WTC11 (cell line): Measurements from ENCODE around the gene CAP1. TPM values are rescaled to one million over a fixed set of nuclear protein-coding genes. Genes with fewer than 3 reads are reported as not detected.

Source experiments
- ATAC-seq: fragments of 200-7000 bp; cut with Tn5 transposase; 2 replicates; pipeline ENCODE4 v1.10.0; 2021; ENCODE audit warnings: mild to moderate bottlenecking, moderate library complexity
- CTCF ChIA-PET: fragments of 300-600 bp; sonication (Branson Sonifier 250); formaldehyde crosslinking; loops from one replicate; lab custom pipeline; 2021; ENCODE audit warnings: antibody characterized with exemption; lab: Charles Lee
- POLR2A ChIA-PET: fragments of 350-600 bp; sonication (Branson Sonifier 250); formaldehyde crosslinking; loops from one replicate; lab custom pipeline; 2021; ENCODE audit warnings: antibody characterized with exemption; lab: Charles Lee
- DNase-seq: peaks from one replicate; pipeline ENCODE4 v3.0.0; 2021; ENCODE audit warnings: low spot score
- H3K27ac Mint-ChIP-seq: 2 replicates; pipeline ENCODE4 v1.8.0; 2021; ENCODE audit warnings: mixed read lengths
- H3K27me3 Mint-ChIP-seq: 2 replicates; pipeline ENCODE4 v1.8.0; 2021; ENCODE audit warnings: low read depth, mild to moderate bottlenecking, moderate library complexity, mixed read lengths
- H3K36me3 Mint-ChIP-seq: 2 replicates; pipeline ENCODE4 v1.8.0; 2021; ENCODE audit warnings: mixed read lengths
- H3K4me1 Mint-ChIP-seq: 2 replicates; pipeline ENCODE4 v1.8.0; 2022; ENCODE audit warnings: mixed read lengths
- H3K4me3 Mint-ChIP-seq: 2 replicates; pipeline ENCODE4 v1.8.0; 2021; ENCODE audit warnings: mild to moderate bottlenecking, moderate library complexity, mixed read lengths
- H3K9me3 Mint-ChIP-seq: 2 replicates; pipeline ENCODE4 v1.8.0; 2021; ENCODE audit warnings: mixed read lengths
- ATF1 ChIP-seq: sonication (generic); formaldehyde crosslinking; IDR thresholded peaks from 2 replicates; pipeline ENCODE4 v1.8.1; 2023; ENCODE audit warnings: mild to moderate bottlenecking, moderate library complexity, missing genetic modification reagents
- CBFB ChIP-seq: sonication (generic); formaldehyde crosslinking; IDR thresholded peaks from 2 replicates; pipeline ENCODE4 v1.8.1; 2022; ENCODE audit warnings: mild to moderate bottlenecking, low read depth, missing genetic modification reagents
- CTCF ChIP-seq: fragments of 200-600 bp; IDR thresholded peaks from 2 replicates; pipeline ENCODE4 v1.8.0; 2022; ENCODE audit warnings: antibody characterized with exemption
- E2F1 ChIP-seq: sonication (generic); formaldehyde crosslinking; IDR thresholded peaks from 2 replicates; pipeline ENCODE4 v1.8.0; 2022; ENCODE audit warnings: mild to moderate bottlenecking, missing genetic modification reagents
- ERG ChIP-seq: fragments of 250-450 bp; sonication (Bioruptor Pico); IDR thresholded peaks from 2 replicates; pipeline ENCODE4 v1.8.0; 2021; ENCODE audit warnings: mild to moderate bottlenecking
- FOXJ3 ChIP-seq: sonication (generic); formaldehyde crosslinking; IDR thresholded peaks from 2 replicates; pipeline ENCODE4 v1.9.0; 2021; ENCODE audit warnings: missing genetic modification reagents, mild to moderate bottlenecking, borderline replicate concordance
- FOXP4 ChIP-seq: sonication (generic); formaldehyde crosslinking; IDR thresholded peaks from 2 replicates; pipeline ENCODE4 v1.8.0; 2022; ENCODE audit warnings: mild to moderate bottlenecking, missing genetic modification reagents
- KAT7 ChIP-seq: sonication (generic); formaldehyde crosslinking; IDR thresholded peaks from 2 replicates; pipeline ENCODE4 v1.8.1; 2023; ENCODE audit warnings: missing genetic modification reagents, mild to moderate bottlenecking, borderline replicate concordance
- MXD4 ChIP-seq: fragments of 250-450 bp; sonication (Bioruptor Pico); IDR thresholded peaks from 2 replicates; pipeline ENCODE4 v1.8.0; 2021; ENCODE audit warnings: mild to moderate bottlenecking, moderate library complexity, borderline replicate concordance
- NR2C2 ChIP-seq: sonication (generic); formaldehyde crosslinking; IDR thresholded peaks from 2 replicates; pipeline ENCODE4 v1.8.0; 2022; ENCODE audit warnings: mild to moderate bottlenecking, missing genetic modification reagents
- OVOL2 ChIP-seq: fragments of 250-450 bp; sonication (Bioruptor Pico); IDR thresholded peaks from 2 replicates; pipeline ENCODE4 v1.9.0; 2021; ENCODE audit warnings: mild to moderate bottlenecking, borderline replicate concordance
- PRRX2 ChIP-seq: fragments of 250-450 bp; sonication (Bioruptor Pico); IDR thresholded peaks from 2 replicates; pipeline ENCODE4 v1.8.0; 2021; ENCODE audit warnings: mild to moderate bottlenecking
- RORB ChIP-seq: fragments of 250-450 bp; sonication (Bioruptor Pico); IDR thresholded peaks from 2 replicates; pipeline ENCODE4 v1.9.0; 2021; ENCODE audit warnings: mild to moderate bottlenecking
- SMAD3 ChIP-seq: sonication (generic); formaldehyde crosslinking; IDR thresholded peaks from 2 replicates; pipeline ENCODE4 v1.8.0; 2022; ENCODE audit warnings: missing genetic modification reagents, mild to moderate bottlenecking, borderline replicate concordance
- SOX15 ChIP-seq: fragments of 250-450 bp; sonication (Bioruptor Pico); IDR thresholded peaks from 2 replicates; pipeline ENCODE4 v1.9.0; 2021; ENCODE audit warnings: mild to moderate bottlenecking
- STAT6 ChIP-seq: sonication (generic); formaldehyde crosslinking; conservative IDR thresholded peaks from 2 replicates; pipeline ENCODE4 v1.8.1; 2023; ENCODE audit warnings: mild to moderate bottlenecking, low read depth, missing genetic modification reagents, moderate library complexity
- TEAD1 ChIP-seq: sonication (generic); formaldehyde crosslinking; IDR thresholded peaks from 2 replicates; pipeline ENCODE4 v1.8.0; 2022; ENCODE audit warnings: mild to moderate bottlenecking, missing genetic modification reagents
- ZBTB21 ChIP-seq: sonication (generic); formaldehyde crosslinking; IDR thresholded peaks from 2 replicates; pipeline ENCODE4 v1.8.1; 2023; ENCODE audit warnings: mild to moderate bottlenecking, missing genetic modification reagents, borderline replicate concordance
- ZNF219 ChIP-seq: sonication (generic); formaldehyde crosslinking; IDR thresholded peaks from 2 replicates; pipeline ENCODE4 v1.8.0; 2023; ENCODE audit warnings: missing genetic modification reagents, mild to moderate bottlenecking, borderline replicate concordance
- ZNF281 ChIP-seq: sonication (generic); formaldehyde crosslinking; IDR thresholded peaks from 2 replicates; pipeline ENCODE4 v1.8.0; 2023; ENCODE audit warnings: mild to moderate bottlenecking, missing genetic modification reagents
- total RNA-seq: library from RNA; stranded (reverse); gene quantifications from 3 replicates; pipeline ENCODE4 v1.2.3, GENCODE V29; 2021

The CAP1 gene
- total RNA-seq, 1 experiment from 2014 or later = 304 TPM

- Mint-ChIP-seq H3K9me3 (peaks cover 28% of the 10 kb centered on the region), H3K4me1 (no peaks in the 10 kb centered on the region), H3K27me3 (peaks cover 4% of the 10 kb centered on the region), H3K27ac (no peak overlapping the region), H3K4me3 (no peak overlapping the region), H3K36me3 (no peaks in the 10 kb centered on the region)
- ChIA-PET POLR2A (no interaction called here), CTCF (interaction anchor here (1.4 kb wide), 1 partner anchor 9 kb away, joined by 3 read pairs; no protein-coding TSS in a partner anchor)
- DNase-seq = no peak
- TF ChIP-seq NR2C2 (CRISPR knock-in tag) (no peak), CTCF (no peak), ATF1 (CRISPR knock-in tag) (no peak)
- no peak for ATAC-seq
Measured at GRCh38 chr1:40023379-40023944, 17.1 kb upstream of the CAP1 start.

GRCh38 chr1:40024671-40025070 lies 15.9 kb upstream of the CAP1 start:
- no peaks in the 10 kb centered on the region for H3K36me3 Mint-ChIP-seq
- peaks cover 6% of the 10 kb centered on the region for H3K27me3 Mint-ChIP-seq
- H3K4me1 Mint-ChIP-seq = no peaks in the 10 kb centered on the region
- CTCF ChIA-PET = no interaction called here
- peaks cover 25% of the 10 kb centered on the region for H3K9me3 Mint-ChIP-seq
- H3K27ac Mint-ChIP-seq = no peak overlapping the region
- DNase-seq = no peak
- no peak overlapping the region for H3K4me3 Mint-ChIP-seq
- TF ChIP-seq ZNF219 = no peak
- no peak for TF ChIP-seq RORB (CRISPR knock-in tag)
- TF ChIP-seq KAT7 (CRISPR knock-in tag) = no peak
- TF ChIP-seq TEAD1 (CRISPR knock-in tag) = no peak
- TF ChIP-seq STAT6 (CRISPR knock-in tag) = no peak
- TF ChIP-seq, all 79 proteins: peak for 0
- ATAC-seq = no peak
- POLR2A ChIA-PET = no interaction called here

GRCh38 chr1:40027647-40028046 lies 12.9 kb upstream of the CAP1 start:
- no peak for DNase-seq
- ChIA-PET CTCF (interaction anchor here (0.7 to 8.2 kb wide), 2 partner anchors 108 to 210 kb away, joined by 3 to 96 read pairs; no protein-coding TSS in a partner anchor), POLR2A (no interaction called here)
- Mint-ChIP-seq H3K27ac (no peak overlapping the region), H3K36me3 (no peaks in the 10 kb centered on the region), H3K4me1 (no peaks in the 10 kb centered on the region; the same call in 1 of the 2 replicates), H3K9me3 (peaks cover 21% of the 10 kb centered on the region), H3K27me3 (peaks cover 7% of the 10 kb centered on the region), H3K4me3 (no peak overlapping the region)
- no peak for ATAC-seq
- TF ChIP-seq SOX15 (CRISPR knock-in tag) = no peak
- TF ChIP-seq SMAD3 (CRISPR knock-in tag) = no peak
- no peak for TF ChIP-seq ZNF281 (CRISPR knock-in tag)
- no peak for TF ChIP-seq E2F1 (CRISPR knock-in tag)
- TF ChIP-seq CBFB (CRISPR knock-in tag) = no peak
- TF ChIP-seq RORB (CRISPR knock-in tag) = no peak
- TF ChIP-seq ERG = no peak
- TF ChIP-seq ZBTB21 (CRISPR knock-in tag) = no peak
- no peak for TF ChIP-seq FOXP4 (CRISPR knock-in tag)
- TF ChIP-seq FOXJ3 (CRISPR knock-in tag) = no peak
- no peak for TF ChIP-seq MXD4 (CRISPR knock-in tag)
- no peak for TF ChIP-seq OVOL2
- no peak for TF ChIP-seq PRRX2 (CRISPR knock-in tag)
